ENCODE measurements around the gene FREM3. TPM values are rescaled to one million over a fixed set of nuclear protein-coding genes. Genes with fewer than 3 reads are reported as not detected.
A peak's percentile ranks its signal among the peaks of the same experiment; 100 is the strongest.

The FREM3 gene
- total RNA-seq, 1 donor from 2014 or later, result not detected

DNA sequence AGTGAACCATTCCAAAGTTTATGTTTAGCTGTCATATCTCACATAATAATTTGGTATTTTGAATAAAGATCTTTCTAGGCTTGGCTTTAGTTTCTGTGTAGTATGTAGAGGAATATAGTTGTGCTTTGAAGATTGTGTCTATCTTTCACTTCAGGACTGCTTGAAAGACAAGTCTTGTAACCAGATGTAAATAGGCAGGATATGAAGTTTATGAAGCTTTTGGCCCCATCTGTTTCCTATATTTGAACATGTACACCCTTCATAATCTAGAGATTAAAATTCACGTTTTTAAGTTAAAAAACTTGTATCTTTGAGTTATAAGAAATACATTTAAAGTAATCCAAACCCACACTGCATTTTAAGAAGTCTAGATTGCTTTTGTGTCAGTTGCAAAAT, 11.7 kb upstream of the FREM3 start:
- H3K9me3 Mint-ChIP-seq, result no peaks in the 10 kb centered on the region
- no peaks in the 10 kb centered on the region for H3K4me1 Mint-ChIP-seq
- intact Hi-C loops (cut with micrococcal nuclease), result no loop called here
- CTCF ChIA-PET, result no interaction called here
- H3K4me3 Mint-ChIP-seq, result no peak overlapping the region
- H3K36me3 Mint-ChIP-seq (ENCODE audit: low read depth), result no peaks in the 10 kb centered on the region
- H3K27me3 Mint-ChIP-seq, result no peaks in the 10 kb centered on the region
- TF ChIP-seq, protein P1, sequence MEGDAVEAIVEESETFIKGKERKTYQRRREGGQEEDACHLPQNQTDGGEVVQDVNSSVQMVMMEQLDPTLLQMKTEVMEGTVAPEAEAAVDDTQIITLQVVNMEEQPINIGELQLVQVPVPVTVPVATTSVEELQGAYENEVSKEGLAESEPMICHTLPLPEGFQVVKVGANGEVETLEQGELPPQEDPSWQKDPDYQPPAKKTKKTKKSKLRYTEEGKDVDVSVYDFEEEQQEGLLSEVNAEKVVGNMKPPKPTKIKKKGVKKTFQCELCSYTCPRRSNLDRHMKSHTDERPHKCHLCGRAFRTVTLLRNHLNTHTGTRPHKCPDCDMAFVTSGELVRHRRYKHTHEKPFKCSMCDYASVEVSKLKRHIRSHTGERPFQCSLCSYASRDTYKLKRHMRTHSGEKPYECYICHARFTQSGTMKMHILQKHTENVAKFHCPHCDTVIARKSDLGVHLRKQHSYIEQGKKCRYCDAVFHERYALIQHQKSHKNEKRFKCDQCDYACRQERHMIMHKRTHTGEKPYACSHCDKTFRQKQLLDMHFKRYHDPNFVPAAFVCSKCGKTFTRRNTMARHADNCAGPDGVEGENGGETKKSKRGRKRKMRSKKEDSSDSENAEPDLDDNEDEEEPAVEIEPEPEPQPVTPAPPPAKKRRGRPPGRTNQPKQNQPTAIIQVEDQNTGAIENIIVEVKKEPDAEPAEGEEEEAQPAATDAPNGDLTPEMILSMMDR (IDR thresholded peaks at IDR 0.05), result no peak
- DNase-seq (no peak), ATAC-seq (ENCODE audit: low read depth) (no peak)
- no peak overlapping the region for H3K27ac Mint-ChIP-seq
- POLR2A ChIA-PET, result no interaction called here

DNA sequence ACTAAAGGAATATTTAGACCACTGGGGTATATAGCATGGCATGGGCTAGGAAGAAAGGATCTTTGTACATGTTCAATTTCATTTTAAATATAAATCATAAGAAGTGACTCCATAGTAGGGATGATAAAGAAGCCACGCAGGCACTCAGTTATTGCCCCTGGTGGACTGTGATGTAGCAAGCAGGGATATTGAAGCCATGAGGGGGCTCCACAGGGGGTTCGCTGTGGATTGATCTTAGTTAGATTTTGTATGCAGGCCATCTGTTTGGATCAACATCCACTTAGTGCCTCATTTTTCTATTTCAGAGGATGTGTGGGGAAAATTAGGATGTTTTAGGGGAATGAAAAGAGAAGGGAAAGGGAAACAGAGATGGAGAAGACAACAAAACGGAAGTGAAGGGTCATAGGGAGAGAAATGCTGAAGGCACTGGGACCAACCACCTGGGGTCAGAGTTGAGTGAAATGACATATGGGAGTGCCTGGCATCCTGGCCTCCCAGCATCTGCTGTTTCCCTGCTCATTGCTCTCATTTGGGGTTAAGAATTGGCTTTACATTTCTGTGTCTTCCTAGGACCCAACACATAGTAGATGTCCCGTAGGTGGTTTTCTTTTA, 11.2 kb upstream of the FREM3 start:
- H3K27ac Mint-ChIP-seq, result no peak overlapping the region
- no peak overlapping the region for H3K4me3 Mint-ChIP-seq
- intact Hi-C loops (cut with micrococcal nuclease), result no loop called here
- TF ChIP-seq, protein P1 (IDR thresholded peaks at IDR 0.05), result no peak
- no peak for DNase-seq
- no peaks in the 10 kb centered on the region for H3K4me1 Mint-ChIP-seq
- ATAC-seq (ENCODE audit: low read depth), result no peak
- no peaks in the 10 kb centered on the region for H3K36me3 Mint-ChIP-seq (ENCODE audit: low read depth)
- POLR2A ChIA-PET, result no interaction called here
- CTCF ChIA-PET, result no interaction called here
- peaks cover 2% of the 10 kb centered on the region for H3K9me3 Mint-ChIP-seq
- H3K27me3 Mint-ChIP-seq, result no peaks in the 10 kb centered on the region

DNA sequence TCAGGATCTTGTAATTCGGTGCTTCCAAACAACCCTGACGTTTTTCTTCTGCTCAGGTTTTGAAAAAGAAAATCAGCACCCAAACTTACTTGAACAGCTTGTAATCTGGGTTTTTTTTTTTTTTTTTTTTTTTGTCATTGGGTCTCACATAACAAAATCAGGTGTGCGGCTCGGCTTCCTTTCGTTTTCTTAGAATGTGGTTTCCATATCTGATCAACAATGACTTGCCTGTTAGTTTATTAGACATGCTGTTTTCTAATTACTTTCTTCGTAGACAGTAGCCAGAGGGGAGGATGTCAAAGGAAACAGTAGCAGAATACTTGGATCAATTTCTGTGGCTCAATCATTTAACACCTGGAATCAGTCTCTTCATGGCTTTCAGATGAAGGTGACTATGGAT, 890 bp upstream of the FREM3 start:
- no peak for ATAC-seq (ENCODE audit: low read depth)
- CTCF ChIA-PET, result no interaction called here
- no peak for DNase-seq
- intact Hi-C loops (cut with micrococcal nuclease), result no loop called here
- TF ChIP-seq, protein P1 (IDR thresholded peaks at IDR 0.05), result no peak
- POLR2A ChIA-PET, result no interaction called here
- H3K27ac Mint-ChIP-seq, result no peak overlapping the region
- no peaks in the 10 kb centered on the region for H3K36me3 Mint-ChIP-seq (ENCODE audit: low read depth)
- peaks cover 15% of the 10 kb centered on the region for H3K4me1 Mint-ChIP-seq
- H3K4me3 Mint-ChIP-seq, result no peak overlapping the region
- no peaks in the 10 kb centered on the region for H3K9me3 Mint-ChIP-seq
- H3K27me3 Mint-ChIP-seq, result peaks cover 37% of the 10 kb centered on the region

DNA sequence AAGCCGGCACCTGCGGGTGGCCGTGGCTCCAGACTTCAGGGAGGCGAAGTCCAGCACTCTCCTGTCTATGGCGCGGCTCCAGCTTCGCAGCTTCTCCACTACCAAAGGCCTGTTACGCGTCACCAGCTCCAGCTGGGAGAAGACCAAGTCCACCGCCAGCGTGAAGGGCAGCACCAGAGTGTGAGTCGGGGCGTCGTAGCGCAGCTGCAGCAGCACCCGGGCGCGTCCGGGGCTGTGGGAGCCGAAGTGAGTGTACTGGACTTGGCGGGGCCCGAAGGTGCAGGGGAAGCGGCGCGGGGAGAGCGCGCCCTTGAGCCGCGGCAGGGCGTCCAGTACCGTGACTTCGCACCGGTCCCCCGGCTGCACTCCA, 444 bp downstream of the FREM3 start:
- no peak for ATAC-seq (ENCODE audit: low read depth)
- Mint-ChIP-seq H3K4me1 (peaks cover 15% of the 10 kb centered on the region), H3K27me3 (peaks cover 37% of the 10 kb centered on the region), H3K9me3 (no peaks in the 10 kb centered on the region), H3K36me3 (ENCODE audit: low read depth) (no peaks in the 10 kb centered on the region), H3K27ac (no peak overlapping the region), H3K4me3 (peak overlapping the region; percentile 7)
- TF ChIP-seq, protein P1 (IDR thresholded peaks at IDR 0.05), result no peak
- no peak for DNase-seq
- intact Hi-C loops (cut with micrococcal nuclease), result no loop called here
- ChIA-PET POLR2A (no interaction called here), CTCF (no interaction called here)

DNA sequence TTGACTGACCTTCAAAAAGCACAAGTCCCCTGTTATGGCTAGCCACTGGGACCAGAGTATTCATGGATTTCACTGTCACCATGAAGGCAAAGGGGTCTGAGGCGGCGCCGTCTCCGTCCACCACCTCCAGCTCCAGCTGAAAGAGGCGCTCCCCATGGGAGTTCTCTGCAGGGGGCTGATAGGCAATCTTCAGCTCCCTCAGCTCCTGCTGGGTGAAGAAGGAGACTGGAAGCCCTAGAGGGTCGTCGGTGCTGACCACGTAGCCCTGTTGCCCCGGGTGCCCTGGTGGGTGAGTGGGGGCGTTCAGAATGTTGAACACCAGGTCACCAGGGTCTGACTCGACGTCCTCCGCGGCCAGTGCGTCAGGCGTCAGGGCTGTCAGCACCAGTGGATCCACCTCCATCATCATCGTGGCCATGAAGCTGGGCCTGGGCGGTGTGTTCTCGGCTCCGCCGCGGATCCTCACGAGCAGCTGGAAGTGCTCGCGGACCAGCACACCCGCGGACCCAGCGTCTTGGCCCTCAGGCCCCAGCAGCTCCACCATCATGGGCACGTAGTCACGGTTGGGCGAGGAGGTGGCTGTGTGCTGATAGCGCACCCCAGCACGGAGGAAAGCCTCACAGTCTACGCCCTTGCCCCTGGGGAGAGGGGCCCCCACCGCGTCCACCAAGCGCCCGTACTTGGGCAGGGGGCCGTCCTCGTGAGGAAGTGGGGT, 987 bp downstream of the FREM3 start:
- no peaks in the 10 kb centered on the region for H3K36me3 Mint-ChIP-seq (ENCODE audit: low read depth)
- ChIA-PET POLR2A (no interaction called here), CTCF (no interaction called here)
- TF ChIP-seq, protein P1 (IDR thresholded peaks at IDR 0.05), result no peak
- no peak overlapping the region for H3K27ac Mint-ChIP-seq
- peak overlapping the region; percentile 7 for H3K4me3 Mint-ChIP-seq
- H3K27me3 Mint-ChIP-seq, result peaks cover 37% of the 10 kb centered on the region
- ATAC-seq (ENCODE audit: low read depth), result no peak
- no peaks in the 10 kb centered on the region for H3K9me3 Mint-ChIP-seq
- peaks cover 15% of the 10 kb centered on the region for H3K4me1 Mint-ChIP-seq
- no peak for DNase-seq
- intact Hi-C loops (cut with micrococcal nuclease), result no loop called here
